Activated CD4-positive, alpha-beta memory T cell treated with anti-CD3 and anti-CD28 coated beads, Interleukin-2, amount 10 ng/mL, durations not matched to agents 7 days and 5 days (primary cell): ENCODE measurements around the gene NFIL3. TPM values are rescaled to one million over a fixed set of nuclear protein-coding genes. Genes with fewer than 3 reads are reported as not detected.
"Not testable (repeated sequence)": the region's sequence is repeated elsewhere in the genome, so short reads cannot be mapped to it uniquely, and the experiment has no call there.

Experiments used
- CTCF ChIA-PET: fragments of 350-600 bp; sonication (Branson Sonifier 250); formaldehyde crosslinking; loops from one replicate; lab custom pipeline; 2021; ENCODE audit warnings: antibody characterized with exemption, inconsistent platforms; lab: Charles Lee
- POLR2A ChIA-PET: fragments of 350-600 bp; sonication (Branson Sonifier 250); formaldehyde crosslinking; loops from one replicate; lab custom pipeline; 2021; ENCODE audit warnings: antibody characterized with exemption; lab: Charles Lee
- DNase-seq: peaks from one replicate; pipeline ENCODE4 v3.0.0-alpha.2; 2020
- H3K27ac Mint-ChIP-seq: one replicate; pipeline ENCODE4 v1.8.0; 2021; ENCODE audit warnings: mild to moderate bottlenecking, mixed read lengths
- H3K27me3 Mint-ChIP-seq: one replicate; pipeline ENCODE4 v1.8.0; 2021; ENCODE audit warnings: mixed read lengths
- H3K36me3 Mint-ChIP-seq: one replicate; pipeline ENCODE4 v1.8.0; 2021; ENCODE audit warnings: low read depth, mixed read lengths
- H3K4me1 Mint-ChIP-seq: one replicate; pipeline ENCODE4 v1.8.0; 2021; ENCODE audit warnings: mixed read lengths
- H3K4me3 Mint-ChIP-seq: one replicate; pipeline ENCODE4 v1.8.0; 2021; ENCODE audit warnings: mild to moderate bottlenecking, mixed read lengths
- H3K9me3 Mint-ChIP-seq: one replicate; pipeline ENCODE4 v1.8.0; 2021; ENCODE audit warnings: mixed read lengths
- total RNA-seq, 2 experiments: library from RNA; stranded (reverse); gene quantifications; one replicate each; pipeline ENCODE4 v1.2.3, GENCODE V29; 2021

The NFIL3 gene
- total RNA-seq, 2 experiments from 2014 or later: 98.9 to 100 TPM

GRCh38 chr9:91407580-91408318, 15.9 kb downstream of the NFIL3 start:
- Mint-ChIP-seq H3K4me1 (peaks cover 60% of the 10 kb centered on the region), H3K27ac (no peak overlapping the region), H3K27me3 (no peaks in the 10 kb centered on the region), H3K36me3 (peaks cover 67% of the 10 kb centered on the region), H3K4me3 (no peak overlapping the region), H3K9me3 (no peaks in the 10 kb centered on the region)
- DNase-seq: no peak
- ChIA-PET CTCF (interaction anchor here (0.7 to 1.0 kb wide), 3 partner anchors 25 to 308 kb away, joined by 3 to 5 read pairs (median 3); no protein-coding TSS in a partner anchor), POLR2A (interaction anchor here (1.4 kb wide), 1 partner anchor 18 kb away, joined by 4 read pairs; no protein-coding TSS in a partner anchor)

- Mint-ChIP-seq H3K36me3 (peaks cover 53% of the 10 kb centered on the region), H3K4me1 (peaks cover 45% of the 10 kb centered on the region), H3K27me3 (no peaks in the 10 kb centered on the region), H3K4me3 (no peak overlapping the region), H3K27ac (no peak overlapping the region), H3K9me3 (no peaks in the 10 kb centered on the region)
- POLR2A ChIA-PET: interaction anchor here (1.5 kb wide), 1 partner anchor 9 kb away, joined by 7 read pairs; no protein-coding TSS in a partner anchor
- CTCF ChIA-PET: no interaction called here
- DNase-seq: no peak
These were observed 18.1 kb downstream of the NFIL3 start for GRCh38 chr9:91405343-91406077.

GRCh38 chr9:91403665-91404543, 19.7 kb downstream of the NFIL3 start:
- ChIA-PET POLR2A (interaction anchor here (1.1 to 1.5 kb wide), 2 partner anchors 8 to 14 kb away, joined by 3 to 7 read pairs; no protein-coding TSS in a partner anchor), CTCF (no interaction called here)
- H3K9me3 Mint-ChIP-seq: no peaks in the 10 kb centered on the region

GRCh38 chr9:91398926-91399325, 24.7 kb downstream of the NFIL3 start:
- ChIA-PET POLR2A (interaction anchor here (2.4 to 3.7 kb wide), 2 partner anchors 11 to 25 kb away, joined by 11 to 13 read pairs; partner anchors contain the start of gene NFIL3), CTCF (no interaction called here)
- Mint-ChIP-seq H3K36me3 (peaks cover 7% of the 10 kb centered on the region), H3K4me3 (no peak overlapping the region), H3K27me3 (no peaks in the 10 kb centered on the region), H3K27ac (no peak overlapping the region), H3K9me3 (no peaks in the 10 kb centered on the region), H3K4me1 (peaks cover 37% of the 10 kb centered on the region)
- DNase-seq: no peak

More at GRCh38 chr9:91403665-91404543, 19.7 kb downstream of the NFIL3 start:
- Mint-ChIP-seq H3K27ac (no peak overlapping the region), H3K4me3 (no peak overlapping the region), H3K36me3 (peaks cover 37% of the 10 kb centered on the region), H3K4me1 (peaks cover 29% of the 10 kb centered on the region), H3K27me3 (no peaks in the 10 kb centered on the region)
- no peak for DNase-seq

GRCh38 chr9:91395553-91396471, 27.8 kb downstream of the NFIL3 start:
- peaks cover 26% of the 10 kb centered on the region for H3K4me1 Mint-ChIP-seq
- no peaks in the 10 kb centered on the region for H3K27me3 Mint-ChIP-seq
- peak; percentile 29 for DNase-seq
- POLR2A ChIA-PET: interaction anchor here (0.8 to 3.7 kb wide), 11 partner anchors 9 to 324 kb away, joined by 3 to 36 read pairs (median 7); partner anchors contain the start of genes AUH and NFIL3
- H3K9me3 Mint-ChIP-seq: peaks cover 2% of the 10 kb centered on the region
- CTCF ChIA-PET: interaction anchor here (0.9 to 2.8 kb wide), 3 partner anchors 20 to 362 kb away, joined by 4 to 9 read pairs (median 4); no protein-coding TSS in a partner anchor
- peak overlapping the region; percentile 77 for H3K27ac Mint-ChIP-seq
- H3K4me3 Mint-ChIP-seq: peak overlapping the region; percentile 41
- peaks cover 9% of the 10 kb centered on the region for H3K36me3 Mint-ChIP-seq

- Mint-ChIP-seq H3K27ac (peak overlapping the region; percentile 77), H3K4me3 (peak overlapping the region; percentile 41), H3K9me3 (peaks cover 2% of the 10 kb centered on the region), H3K4me1 (peaks cover 26% of the 10 kb centered on the region), H3K27me3 (no peaks in the 10 kb centered on the region), H3K36me3 (peaks cover 9% of the 10 kb centered on the region)
- ChIA-PET POLR2A (interaction anchor here (0.8 to 3.7 kb wide), 10 partner anchors 8 to 324 kb away, joined by 3 to 36 read pairs (median 8); partner anchors contain the start of genes AUH and NFIL3), CTCF (interaction anchor here (1.9 kb wide), 1 partner anchor 362 kb away, joined by 4 read pairs; no protein-coding TSS in a partner anchor)
- DNase-seq: no peak
These were observed 28.5 kb downstream of the NFIL3 start for GRCh38 chr9:91395106-91395552.

GRCh38 chr9:91393826-91394225, 29.8 kb downstream of the NFIL3 start:
- POLR2A ChIA-PET: no interaction called here
- Mint-ChIP-seq H3K27ac (no peak overlapping the region), H3K4me3 (no peak overlapping the region), H3K4me1 (peaks cover 26% of the 10 kb centered on the region), H3K36me3 (peaks cover 9% of the 10 kb centered on the region), H3K27me3 (no peaks in the 10 kb centered on the region), H3K9me3 (peaks cover 4% of the 10 kb centered on the region)
- DNase-seq: no peak
- CTCF ChIA-PET: no interaction called here

GRCh38 chr9:91392435-91392834, 31.2 kb downstream of the NFIL3 start:
- H3K27me3 Mint-ChIP-seq: no peaks in the 10 kb centered on the region
- H3K36me3 Mint-ChIP-seq: peaks cover 9% of the 10 kb centered on the region
- H3K4me3 Mint-ChIP-seq: no peak overlapping the region
- ChIA-PET POLR2A (no interaction called here), CTCF (interaction anchor here (1.6 kb wide), 1 partner anchor 34 kb away, joined by 3 read pairs; no protein-coding TSS in a partner anchor)
- H3K9me3 Mint-ChIP-seq: peaks cover 4% of the 10 kb centered on the region
- H3K4me1 Mint-ChIP-seq: peaks cover 26% of the 10 kb centered on the region
- H3K27ac Mint-ChIP-seq: no peak overlapping the region
- DNase-seq: no peak

GRCh38 chr9:91391818-91392217, 31.8 kb downstream of the NFIL3 start:
- Mint-ChIP-seq H3K4me3 (no peak overlapping the region), H3K4me1 (peaks cover 23% of the 10 kb centered on the region), H3K27ac (no peak overlapping the region), H3K27me3 (no peaks in the 10 kb centered on the region), H3K36me3 (peaks cover 9% of the 10 kb centered on the region), H3K9me3 (peaks cover 4% of the 10 kb centered on the region)
- POLR2A ChIA-PET: no interaction called here
- no peak for DNase-seq
- CTCF ChIA-PET: interaction anchor here (1.0 to 1.6 kb wide), 2 partner anchors 34 to 477 kb away, joined by 3 read pairs; no protein-coding TSS in a partner anchor

GRCh38 chr9:91391412-91391811, 32.2 kb downstream of the NFIL3 start:
- Mint-ChIP-seq H3K9me3 (peaks cover 4% of the 10 kb centered on the region), H3K4me1 (peaks cover 21% of the 10 kb centered on the region), H3K4me3 (no peak overlapping the region), H3K36me3 (peaks cover 9% of the 10 kb centered on the region), H3K27me3 (no peaks in the 10 kb centered on the region), H3K27ac (no peak overlapping the region)
- ChIA-PET CTCF (interaction anchor here (1.0 to 1.6 kb wide), 2 partner anchors 35 to 477 kb away, joined by 3 read pairs; no protein-coding TSS in a partner anchor), POLR2A (no interaction called here)
- DNase-seq: no peak

GRCh38 chr9:91389686-91390085, 33.9 kb downstream of the NFIL3 start:
- H3K27ac Mint-ChIP-seq, H3K27me3 Mint-ChIP-seq, POLR2A ChIA-PET, CTCF ChIA-PET, DNase-seq, H3K4me1 Mint-ChIP-seq, H3K9me3 Mint-ChIP-seq, H3K4me3 Mint-ChIP-seq: not testable (repeated sequence)
- H3K36me3 Mint-ChIP-seq: peaks cover 11% of the 10 kb centered on the region
